Stimulated activated CD8-positive, alpha-beta memory T cell treated with anti-CD3 and anti-CD28 coated beads, Interleukin-7, amount 100 ng/mL, for 4 hours (primary cell): ENCODE measurements around the gene MAPK7.

ENCODE experiments used
- DNase-seq, 2 donors: peaks; one replicate each; pipeline ENCODE4 v3.0.0-alpha.2; 2020; ENCODE audit warnings: low read depth in 2 of 2

The MAPK7 gene

DNA sequence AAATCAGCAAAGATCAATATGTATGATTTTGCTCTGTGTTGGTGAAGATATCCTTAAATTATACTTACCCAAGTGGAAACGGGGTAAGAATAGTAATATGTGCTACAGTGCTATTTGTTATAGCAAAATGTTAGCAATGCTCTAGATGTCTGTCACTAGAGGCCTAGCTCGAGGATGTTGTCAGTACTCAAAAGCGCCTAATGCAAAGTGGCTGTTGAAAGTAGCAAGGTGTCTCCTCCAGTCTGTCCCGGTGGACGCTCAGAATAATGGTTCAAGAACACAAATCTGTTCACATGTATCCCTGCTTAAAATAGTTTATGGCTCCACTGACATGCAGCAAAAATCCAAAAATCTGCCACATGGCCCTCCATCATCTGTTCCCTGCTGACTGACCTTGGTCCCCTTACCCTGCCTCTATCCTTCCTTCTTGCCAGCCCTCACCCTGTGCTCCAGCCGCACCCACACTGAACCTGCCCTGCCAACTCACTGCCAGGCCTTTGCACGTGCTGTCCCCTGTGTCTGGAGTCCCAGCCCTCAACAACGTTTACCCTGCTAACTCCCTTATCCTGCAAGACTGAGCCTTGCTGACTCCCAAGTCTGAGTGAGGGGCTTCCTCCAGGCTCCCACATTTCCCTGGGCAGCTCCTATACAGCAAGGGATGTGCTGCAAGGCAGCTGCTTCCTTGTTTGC, 23.2 kb downstream of the MAPK7 start:
- DNase-seq: no peak

DNA sequence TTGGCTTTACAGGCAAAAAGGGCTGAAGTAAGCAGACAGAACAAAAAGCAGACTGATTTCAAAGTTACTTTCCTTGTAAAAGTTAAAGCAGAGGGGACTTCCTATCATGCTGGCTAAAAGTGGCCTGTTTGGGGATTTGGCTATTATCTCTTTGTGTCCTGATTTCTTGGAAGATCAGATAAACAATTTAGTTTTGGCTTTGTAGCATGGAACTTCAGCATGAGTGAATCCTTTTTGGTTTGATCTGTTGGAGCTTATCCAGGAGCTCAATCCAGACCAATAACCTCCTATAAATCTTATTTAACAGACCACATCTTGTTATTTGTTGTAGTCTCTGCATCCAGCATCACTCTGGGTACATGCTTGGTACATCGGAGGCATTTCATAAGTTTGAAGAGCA, 23.9 kb downstream of the MAPK7 start:
- DNase-seq: no peak

DNA sequence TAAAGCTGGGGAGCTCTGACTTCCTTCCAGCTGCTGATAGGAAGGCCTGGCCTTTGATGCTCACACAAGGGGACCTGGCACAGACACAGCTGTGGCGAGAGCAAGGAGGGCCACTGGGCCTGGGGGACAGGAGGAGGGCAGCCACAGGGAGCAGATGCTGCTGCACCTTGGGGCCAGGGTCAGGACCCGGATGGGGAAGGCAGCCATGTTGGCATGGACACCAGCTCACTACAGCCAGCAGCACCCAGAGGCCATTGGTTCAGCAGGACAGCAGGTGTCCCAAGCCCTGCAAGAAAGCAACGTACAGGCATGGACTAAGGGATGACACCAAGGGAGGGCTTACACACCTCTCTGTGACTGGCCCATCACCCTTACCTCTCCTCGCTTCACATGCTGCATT, 24.7 kb downstream of the MAPK7 start:
- DNase-seq: no peak

DNA sequence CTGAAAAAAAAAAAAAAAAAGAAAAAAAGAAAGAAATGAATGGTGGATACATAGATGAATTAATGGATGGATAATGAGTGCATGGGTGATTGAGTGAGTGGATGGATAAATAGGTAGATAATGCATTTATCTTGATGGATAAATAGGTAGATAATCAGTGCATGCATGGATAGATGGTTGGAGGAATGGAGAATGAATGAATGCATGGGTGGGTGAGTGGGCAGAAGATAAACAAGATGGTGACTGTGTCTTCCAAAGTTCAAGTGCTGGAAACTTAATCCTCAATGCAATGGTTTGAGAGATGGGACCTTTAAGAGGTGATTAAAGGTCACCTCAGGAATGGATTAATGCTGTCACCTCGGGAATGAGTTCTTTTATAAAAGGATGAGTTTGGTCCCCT, 26.0 kb downstream of the MAPK7 start:
- DNase-seq: no peak

DNA sequence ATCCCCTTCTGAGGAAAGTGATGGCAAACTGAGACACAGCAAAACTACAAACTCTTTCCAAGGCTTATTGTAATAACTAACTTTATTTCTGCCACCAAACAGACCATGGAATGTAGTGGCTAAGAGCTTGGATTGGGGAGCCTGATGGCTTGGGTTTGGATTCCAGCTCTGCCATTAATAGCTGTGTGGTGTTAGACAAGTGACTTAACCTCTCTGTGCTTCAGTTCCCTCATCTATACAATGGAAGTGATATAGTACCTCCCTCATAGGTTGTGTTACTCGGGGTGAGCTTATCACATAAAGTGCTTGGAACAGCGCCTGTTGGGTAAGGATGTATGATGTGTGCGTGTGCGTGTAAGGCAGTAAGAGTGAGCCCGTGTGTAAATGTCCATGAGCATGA, 26.8 kb downstream of the MAPK7 start:
- DNase-seq: no peak

DNA sequence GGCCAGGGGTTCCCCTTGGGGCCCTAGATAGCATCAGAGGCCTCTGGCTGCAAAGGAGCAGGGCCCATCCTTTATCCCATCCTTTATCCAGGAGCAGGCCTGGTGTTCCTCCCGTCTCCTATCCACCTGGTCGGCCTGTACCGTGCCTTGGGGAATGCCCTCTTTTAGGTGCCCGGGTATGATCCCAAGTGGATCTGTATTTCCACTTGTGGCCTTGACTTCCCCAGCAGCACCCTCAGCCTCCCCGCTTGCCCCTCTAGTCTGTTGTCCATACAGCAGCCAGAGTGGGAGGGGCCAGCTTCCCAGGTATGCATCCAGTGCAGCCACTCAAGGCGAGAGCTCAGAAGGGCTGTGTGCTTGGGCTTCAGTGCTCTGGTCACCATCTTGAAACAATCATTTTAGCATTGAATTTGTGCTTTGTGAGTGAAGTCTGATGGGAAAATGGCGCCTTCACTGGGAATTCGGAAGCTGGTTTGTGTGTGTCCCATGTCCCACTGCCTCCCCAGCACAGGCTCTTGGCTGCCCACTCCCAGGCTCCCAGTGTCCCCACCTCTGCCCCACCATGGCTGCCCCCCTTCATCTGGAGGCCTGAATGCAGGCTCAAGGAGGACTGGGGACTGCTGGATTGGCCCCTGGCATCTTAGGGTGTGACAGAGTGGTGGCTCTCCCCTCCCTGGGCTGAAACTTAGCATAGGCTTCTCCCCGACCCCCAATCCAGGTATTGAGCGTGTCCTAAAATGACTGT, 29.5 kb downstream of the MAPK7 start:
- no peak for DNase-seq

DNA sequence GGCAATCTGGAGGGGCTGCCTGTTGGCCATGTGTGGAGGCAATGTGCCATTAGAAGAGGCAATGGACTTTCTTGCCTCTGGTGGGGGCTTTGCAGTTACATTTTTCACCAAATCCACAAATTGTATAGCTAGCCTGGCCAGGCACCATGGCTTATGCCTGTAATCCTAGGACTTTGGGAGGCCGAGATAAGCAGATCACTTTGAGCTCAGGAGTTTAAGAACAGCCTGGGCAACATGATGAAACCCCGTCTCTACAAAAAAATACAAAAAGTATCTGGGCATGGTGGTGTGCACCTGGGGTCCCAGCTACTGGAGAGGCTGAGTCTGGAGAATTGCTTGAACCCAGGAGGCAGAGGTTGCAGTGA, 30.0 kb downstream of the MAPK7 start:
- no peak for DNase-seq

DNA sequence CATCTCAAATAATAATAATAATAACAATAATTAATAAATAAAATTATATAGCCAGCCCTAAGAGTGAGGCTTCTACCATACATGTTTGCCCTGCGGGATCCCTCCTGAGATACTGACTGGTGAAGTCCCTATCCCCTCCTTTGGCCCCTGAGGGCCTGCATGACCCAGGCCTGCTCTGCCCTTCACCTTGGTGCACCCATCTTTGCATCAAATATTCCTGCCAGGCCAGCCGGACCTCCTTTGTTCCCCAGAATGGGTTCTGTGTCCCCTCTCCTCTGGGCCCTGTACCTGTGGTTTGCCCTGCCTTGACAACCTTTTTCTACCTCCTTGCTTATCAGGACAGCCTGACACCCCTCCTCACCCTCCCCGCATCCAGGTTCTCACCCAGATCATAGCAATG, 30.8 kb downstream of the MAPK7 start:
- DNase-seq: no peak

DNA sequence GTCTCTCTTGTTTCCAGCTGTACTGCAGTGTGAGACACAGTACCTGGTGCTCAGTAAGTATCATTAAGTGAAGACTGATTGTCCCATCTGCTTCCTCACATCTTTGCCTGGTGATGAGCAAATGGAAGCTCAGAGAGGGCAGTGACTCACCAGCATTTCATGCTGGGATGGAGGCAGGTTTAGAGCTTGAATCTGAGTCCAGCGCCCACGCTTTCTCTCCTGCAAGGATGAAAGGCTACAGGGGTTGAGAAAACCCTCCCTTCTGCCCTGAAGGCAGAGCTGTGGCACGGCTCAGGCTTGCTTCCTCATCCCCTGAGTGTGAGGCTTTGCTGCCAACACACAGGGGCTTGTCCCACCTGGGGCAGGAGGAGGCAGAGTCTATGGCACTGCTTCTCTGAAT, 31.2 kb downstream of the MAPK7 start:
- no peak for DNase-seq

DNA sequence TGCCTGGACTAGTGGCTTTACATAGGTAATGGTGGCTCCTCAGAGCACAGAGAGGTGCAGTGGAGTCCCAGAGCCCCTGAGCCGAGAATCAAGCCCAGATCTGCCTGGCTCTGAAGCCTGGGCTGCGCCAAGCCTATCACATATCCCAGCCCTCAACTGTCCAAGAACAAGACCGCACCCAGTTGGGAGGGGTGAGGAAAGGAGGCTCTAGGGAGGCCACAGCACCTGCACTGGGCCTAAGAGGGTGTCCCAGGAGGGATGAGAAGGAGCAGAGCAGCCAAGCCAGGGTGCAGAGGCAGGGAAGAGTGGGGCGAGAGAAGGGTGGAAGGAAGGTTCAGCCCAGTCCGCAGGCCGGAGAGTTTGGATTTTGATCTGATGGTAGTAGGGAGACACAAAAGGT, 31.8 kb downstream of the MAPK7 start:
- no peak for DNase-seq

DNA sequence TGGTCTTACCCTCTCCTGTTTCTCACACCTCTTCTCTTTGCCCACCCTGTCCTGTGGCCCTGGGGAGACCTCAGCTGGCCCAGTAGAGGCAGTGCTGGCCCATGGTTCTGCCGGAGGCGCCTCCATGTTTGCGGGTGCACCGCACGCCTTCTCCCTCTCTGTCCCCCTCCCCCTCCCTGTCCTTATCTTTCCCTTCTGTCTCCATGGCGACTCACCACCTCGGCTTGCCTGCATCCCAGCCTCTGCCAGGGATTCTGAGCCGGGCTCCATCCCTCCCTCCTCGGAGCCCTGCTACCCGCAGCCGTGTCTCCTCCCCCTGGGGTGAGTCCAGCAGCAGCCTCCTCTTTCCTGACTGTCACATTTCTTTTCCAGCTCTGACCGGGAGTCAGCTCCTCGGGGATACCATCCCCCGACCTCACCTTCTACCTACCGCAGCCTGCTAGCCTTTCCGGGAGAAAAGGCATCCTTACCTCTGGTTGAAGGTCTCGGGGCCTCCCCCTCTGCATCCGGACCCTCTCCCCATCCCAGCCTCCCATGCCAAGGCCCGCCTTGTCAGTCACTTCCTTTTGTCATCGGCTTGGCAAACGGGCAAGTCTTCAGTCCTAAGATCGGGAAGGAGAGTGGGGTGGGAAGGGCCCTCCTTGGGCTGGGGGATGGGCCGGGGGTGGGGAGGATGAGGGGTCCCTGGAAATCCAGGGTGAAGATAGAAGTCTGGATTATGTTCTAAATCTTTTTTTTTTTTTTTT, 32.8 kb downstream of the MAPK7 start, which contains the start of gene RNF112:
Gene RNF112 (plus strand): TSS at position 358 of the 746 bp plus-strand sequence. CDS start 177 bp downstream, at position 535.
- DNase-seq: no peak

DNA sequence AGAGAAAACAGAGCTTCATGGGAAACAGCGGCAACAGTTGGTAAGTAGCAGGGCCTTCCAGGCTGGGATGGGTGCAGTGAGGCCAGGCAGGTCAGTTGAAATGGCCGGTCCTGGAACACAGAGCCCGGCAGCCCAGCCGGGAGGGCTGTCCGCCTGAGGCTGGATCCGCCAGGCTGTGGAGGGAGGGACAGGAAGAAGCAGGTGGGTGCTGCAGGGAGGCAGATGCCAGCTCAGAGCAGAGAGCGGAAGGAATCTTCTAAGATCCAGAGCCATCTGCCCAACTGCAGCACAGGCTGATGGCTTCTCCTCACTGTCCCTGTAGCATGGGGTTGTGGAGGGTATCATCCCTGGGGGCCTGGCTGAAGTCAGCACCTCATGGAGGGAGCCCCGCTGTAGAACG, 33.3 kb downstream of the MAPK7 start:
- no peak for DNase-seq

DNA sequence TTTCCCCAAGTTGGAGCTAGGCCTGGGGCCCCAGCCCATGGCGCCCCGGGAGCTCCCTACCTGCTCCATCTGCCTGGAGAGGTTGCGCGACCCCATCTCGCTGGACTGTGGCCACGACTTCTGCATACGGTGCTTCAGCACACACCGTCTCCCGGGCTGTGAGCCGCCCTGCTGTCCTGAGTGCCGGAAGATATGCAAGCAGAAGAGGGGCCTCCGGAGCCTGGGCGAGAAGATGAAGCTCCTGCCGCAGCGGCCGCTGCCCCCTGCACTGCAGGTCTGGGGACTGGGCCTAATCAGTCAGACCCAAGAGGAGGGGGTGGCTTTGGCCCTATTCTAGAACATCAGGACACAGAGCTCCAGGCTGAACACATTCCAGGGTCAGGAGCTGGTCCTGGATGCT, 34.2 kb downstream of the MAPK7 start:
- DNase-seq: no peak

DNA sequence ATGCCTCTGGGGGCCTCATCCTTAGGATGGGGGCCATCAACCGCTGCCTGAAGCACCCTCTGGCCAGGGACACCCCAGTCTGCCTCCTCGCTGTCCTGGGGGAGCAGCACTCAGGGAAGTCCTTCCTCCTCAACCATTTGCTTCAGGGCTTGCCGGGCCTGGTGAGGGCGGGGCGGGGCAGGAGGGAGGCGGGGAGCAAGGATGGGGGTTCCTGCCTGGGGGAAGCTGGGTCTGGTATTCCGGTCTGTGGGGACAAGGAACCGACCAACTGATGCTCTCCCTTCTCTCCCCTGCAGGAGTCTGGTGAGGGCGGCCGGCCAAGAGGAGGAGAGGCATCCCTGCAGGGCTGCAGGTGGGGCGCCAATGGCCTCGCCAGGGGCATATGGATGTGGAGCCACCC, 34.7 kb downstream of the MAPK7 start:
- no peak for DNase-seq

DNA sequence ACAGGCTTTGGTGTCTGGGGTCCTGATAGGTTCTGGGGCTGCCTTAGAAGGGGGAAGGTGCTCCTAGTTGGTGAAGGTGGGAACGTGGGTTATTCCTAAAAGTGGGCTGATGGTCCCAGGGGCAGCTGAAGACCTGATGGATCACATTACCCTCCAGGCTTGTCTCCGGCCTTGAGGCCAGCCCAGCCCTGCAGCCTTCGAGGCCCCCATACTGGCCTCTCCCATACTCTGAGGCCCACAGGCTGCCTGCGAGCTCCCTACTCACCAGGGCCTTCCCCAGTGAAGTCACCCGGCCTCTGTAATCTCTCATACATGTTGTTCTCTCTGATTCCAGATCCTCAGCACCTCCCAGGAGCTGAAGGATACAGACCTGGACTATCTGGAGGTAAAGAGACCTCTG, 35.5 kb downstream of the MAPK7 start:
- DNase-seq: no peak

DNA sequence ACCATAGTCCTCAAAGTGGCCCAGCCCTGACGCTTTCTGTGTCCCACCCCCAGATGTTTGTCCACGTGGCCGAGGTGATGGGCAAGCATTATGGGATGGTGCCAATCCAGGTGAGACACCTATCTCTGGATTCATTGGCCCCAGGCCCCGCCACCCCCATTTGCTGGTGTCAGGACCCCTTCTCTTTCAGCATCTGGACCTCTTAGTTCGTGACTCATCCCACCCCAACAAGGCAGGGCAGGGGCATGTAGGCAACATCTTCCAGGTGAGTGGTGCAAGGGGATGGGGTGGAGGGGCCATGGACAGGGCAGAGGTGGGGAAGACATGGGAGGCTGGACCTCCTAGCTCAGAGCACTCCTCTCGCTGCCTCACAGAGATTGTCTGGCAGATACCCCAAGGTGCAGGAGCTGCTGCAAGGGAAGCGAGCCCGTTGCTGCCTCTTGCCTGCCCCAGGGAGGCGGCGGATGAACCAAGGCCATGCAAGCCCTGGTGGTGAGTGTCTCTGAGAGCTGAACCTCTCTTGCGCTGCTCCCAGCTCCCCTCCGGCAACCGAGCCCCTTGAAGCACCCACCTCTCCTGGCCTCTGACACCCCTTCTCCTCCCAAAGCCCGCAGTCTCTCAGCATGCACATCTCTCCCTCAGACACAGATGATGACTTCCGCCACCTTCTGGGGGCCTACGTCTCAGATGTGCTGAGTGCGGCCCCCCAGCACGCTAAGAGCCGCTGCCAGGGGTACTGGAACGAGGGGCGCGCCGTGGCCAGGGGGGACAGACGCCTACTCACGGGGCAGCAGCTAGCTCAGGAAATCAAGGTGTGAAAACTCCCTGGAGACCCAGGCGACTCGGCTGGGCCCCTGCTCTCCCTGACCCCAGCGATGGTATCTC, 36.3 kb downstream of the MAPK7 start:
- DNase-seq: no peak

DNA sequence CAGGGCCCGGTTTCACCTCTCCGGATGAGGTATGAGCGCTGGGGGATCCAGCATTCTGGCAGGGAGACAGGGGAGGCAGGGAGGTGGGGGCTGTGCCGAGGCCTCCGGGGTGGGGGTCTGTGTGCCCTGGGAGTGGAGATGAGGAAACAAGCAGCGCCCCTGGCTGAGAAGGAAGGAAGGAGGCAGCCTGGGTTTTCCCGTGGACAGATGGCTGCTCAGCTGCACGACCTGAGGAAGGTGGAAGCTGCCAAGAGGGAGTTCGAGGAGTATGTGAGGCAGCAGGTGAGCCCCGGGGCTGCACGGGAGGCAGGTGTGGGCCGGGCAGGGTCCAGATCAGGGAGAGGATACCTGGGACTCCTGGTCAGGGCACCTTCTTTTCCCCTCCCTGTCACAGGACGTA, 37.0 kb downstream of the MAPK7 start:
- DNase-seq: no peak

DNA sequence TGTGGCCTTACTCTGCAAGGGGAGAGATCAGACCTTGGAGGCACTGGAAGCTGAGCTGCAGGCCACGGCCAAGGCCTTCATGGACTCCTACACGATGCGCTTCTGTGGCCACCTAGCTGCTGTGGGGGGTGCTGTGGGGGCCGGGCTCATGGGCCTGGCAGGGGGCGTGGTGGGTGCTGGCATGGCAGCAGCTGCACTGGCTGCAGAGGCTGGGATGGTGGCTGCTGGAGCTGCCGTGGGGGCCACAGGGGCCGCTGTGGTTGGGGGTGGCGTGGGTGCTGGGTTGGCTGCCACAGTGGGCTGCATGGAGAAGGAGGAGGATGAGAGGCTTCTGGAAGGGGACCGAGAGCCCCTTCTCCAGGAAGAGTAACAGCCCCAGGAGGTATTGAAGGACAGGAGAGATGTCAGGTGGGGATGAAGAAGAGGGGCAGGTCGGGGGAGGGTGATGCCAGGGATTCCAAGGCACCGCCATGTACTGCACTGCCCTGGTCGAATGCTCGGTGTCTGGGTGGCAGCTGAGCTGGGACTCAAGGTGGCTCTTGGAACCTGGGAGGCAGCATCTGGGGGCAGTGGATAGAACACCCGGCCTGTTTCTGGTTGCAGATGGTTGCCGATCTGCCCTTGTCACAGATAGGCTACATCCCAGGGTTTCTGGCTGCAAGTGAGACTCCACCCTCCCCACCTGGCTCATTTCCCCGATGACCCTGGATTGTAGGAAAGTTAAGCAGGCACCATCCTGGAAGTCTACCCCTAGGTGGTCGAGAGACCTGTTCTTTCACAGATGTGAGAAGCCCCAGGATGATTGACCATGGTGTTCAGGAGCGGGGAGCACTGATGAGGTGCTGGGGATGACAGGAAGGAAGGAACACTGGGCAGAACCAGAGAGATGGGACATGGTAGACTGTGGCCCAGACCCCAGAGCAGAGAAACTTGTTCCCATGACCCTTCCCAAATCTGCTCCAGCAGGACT, 37.8 kb downstream of the MAPK7 start:
- DNase-seq: no peak

DNA sequence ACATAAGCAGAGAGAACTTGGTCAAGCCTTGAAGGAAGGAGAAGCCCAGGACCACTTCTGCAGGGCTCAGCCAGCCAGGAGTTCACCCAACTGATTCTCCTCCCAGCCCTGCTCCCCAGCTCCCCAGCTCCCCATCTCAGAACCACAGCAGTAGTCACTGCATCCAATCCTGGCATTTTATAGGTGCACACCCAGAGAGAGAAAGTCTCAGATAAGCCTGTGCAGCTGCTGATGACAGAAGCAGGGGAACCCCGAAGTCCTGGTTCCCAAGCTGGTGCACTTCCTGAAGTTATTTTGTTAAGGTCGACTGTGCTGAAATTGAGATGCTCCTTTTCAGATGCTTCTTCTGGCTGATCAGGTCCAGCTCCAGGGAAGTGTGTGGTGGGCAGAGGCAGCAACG, 39.3 kb downstream of the MAPK7 start:
- no peak for DNase-seq

DNA sequence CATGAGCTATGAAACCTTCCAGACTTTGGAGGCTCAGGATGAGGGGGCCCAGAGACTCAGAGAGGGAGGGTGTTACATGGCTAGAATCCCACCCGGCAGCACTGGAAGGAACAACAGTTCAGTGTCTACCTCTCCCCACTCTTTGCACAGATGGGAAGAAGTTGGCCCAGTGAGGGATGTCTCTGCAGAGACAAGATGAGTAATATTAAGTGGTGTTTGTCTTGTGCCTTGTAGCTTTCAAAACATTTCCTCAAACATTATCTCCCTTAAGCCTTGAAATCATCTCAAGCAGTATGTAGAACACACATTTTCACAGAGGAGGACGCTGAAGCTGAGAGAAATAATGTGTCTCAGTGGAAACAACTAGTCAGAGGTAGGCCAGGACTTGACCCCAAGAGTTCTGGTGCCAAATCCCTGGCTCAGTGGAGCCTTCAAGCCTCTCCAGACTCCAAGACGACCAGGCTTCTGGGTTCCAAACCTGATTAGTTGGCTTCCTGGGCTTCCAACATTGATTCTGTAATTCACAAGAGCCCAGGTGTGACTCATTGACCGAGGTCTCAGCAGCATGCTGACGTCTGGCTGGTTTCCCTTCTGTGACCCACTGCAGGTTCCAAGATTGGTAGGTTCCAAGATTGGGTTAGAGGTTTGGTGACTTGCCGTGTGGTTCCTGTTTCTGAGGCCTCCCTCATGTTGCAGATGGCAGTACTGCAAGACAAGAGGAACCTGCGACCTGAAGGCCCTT, 40.1 kb downstream of the MAPK7 start:
- DNase-seq: no peak
